Astrocyte of the cerebellum (primary cell): ENCODE data around the gene ARL13A.
A peak's percentile ranks its signal among the peaks of the same experiment; 100 is the strongest.
"Not testable (repeated sequence)": the region's sequence is repeated elsewhere in the genome, so short reads cannot be mapped to it uniquely, and the experiment has no call there.

Experiments used
- DNase-seq: peaks from one replicate; pipeline ENCODE4 v3.0.0-alpha.2; 2011; ENCODE audit warnings: low read depth
- H3K4me3 ChIP-seq: 2 replicates; pipeline ENCODE4 v1.5.1; 2011; ENCODE audit warnings: mild to moderate bottlenecking, low read depth, low read length, moderate library complexity
- CTCF ChIP-seq: IDR thresholded peaks from 2 replicates; pipeline ENCODE4 v1.5.1; 2012; ENCODE audit warnings: low read length, low read depth, moderate library complexity, mild to moderate bottlenecking; ENCODE audit errors: missing control alignments
- in situ Hi-C: cut with HindIII; loops from 2 replicates; pipeline ENCODE4 v1.10.0; 2017; ENCODE audit warnings: low sequenced_read_pairs

The ARL13A gene

GRCh38 chrX:100980608-100981497, 11.3 kb downstream of the ARL13A start:
- DNase-seq: peak; percentile 23

GRCh38 chrX:100981498-100981845, 12.0 kb downstream of the ARL13A start:
- in situ Hi-C loops, H3K4me3 ChIP-seq, DNase-seq: not testable (repeated sequence)

More at GRCh38 chrX:100980608-100981497, 11.3 kb downstream of the ARL13A start:
- H3K4me3 ChIP-seq: no peak overlapping the region
- no peak for TF ChIP-seq CTCF
- in situ Hi-C loops: no loop called here

GRCh38 chrX:100984818-100985217, 15.3 kb downstream of the ARL13A start:
- in situ Hi-C loops: no loop called here
- TF ChIP-seq CTCF: no peak
- DNase-seq: no peak
- H3K4me3 ChIP-seq: no peak overlapping the region

- DNase-seq: no peak
- in situ Hi-C loops: no loop called here
- no peak overlapping the region for H3K4me3 ChIP-seq
- TF ChIP-seq CTCF: no peak
Observed at GRCh38 chrX:100990139-100990538, 20.6 kb downstream of the ARL13A start.

- in situ Hi-C loops: no loop called here
- no peak for TF ChIP-seq CTCF
- DNase-seq: no peak
Observed at GRCh38 chrX:100994352-100995281, 25.1 kb downstream of the ARL13A start.

GRCh38 chrX:100995469-100995868, 26.0 kb downstream of the ARL13A start:
- TF ChIP-seq CTCF: no peak
- DNase-seq: no peak
- no peak overlapping the region for H3K4me3 ChIP-seq
- in situ Hi-C loops: no loop called here

More at GRCh38 chrX:100994352-100995281, 25.1 kb downstream of the ARL13A start:
- H3K4me3 ChIP-seq: no peak overlapping the region
